Measurements from ENCODE around the gene DNER. TPM values are rescaled to one million over a fixed set of nuclear protein-coding genes. Genes with fewer than 3 reads are reported as not detected.

The DNER gene
- total RNA-seq, 4 donors from 2014 or later: 1.9 to 24.7 (median 4.9) TPM

DNA sequence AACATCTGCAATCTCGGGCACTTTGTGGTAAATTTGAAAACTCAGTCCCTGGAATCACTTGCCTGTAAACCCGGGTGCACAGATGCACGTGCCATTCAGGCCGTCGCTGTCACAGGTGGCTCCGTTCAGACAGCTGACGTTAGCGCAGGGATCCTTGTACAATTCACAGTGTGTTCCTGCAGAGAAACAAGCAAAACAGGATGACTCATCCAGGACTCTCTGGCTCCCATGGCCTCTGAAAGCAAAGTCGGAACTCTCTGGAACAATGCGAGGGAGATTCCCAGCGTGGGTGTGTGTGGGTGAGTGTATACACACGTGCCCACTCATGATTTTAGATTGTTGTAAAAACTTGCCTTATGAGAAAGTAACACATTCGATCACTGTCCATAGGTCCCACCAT is 307.2 kb downstream of the DNER start:
- H3K4me1 ChIP-seq: peaks cover 0 to 6% of the 10 kb centered on the region in 2 donors
- no peaks in the 10 kb centered on the region for H3K9me3 ChIP-seq
- TF ChIP-seq, protein P1, sequence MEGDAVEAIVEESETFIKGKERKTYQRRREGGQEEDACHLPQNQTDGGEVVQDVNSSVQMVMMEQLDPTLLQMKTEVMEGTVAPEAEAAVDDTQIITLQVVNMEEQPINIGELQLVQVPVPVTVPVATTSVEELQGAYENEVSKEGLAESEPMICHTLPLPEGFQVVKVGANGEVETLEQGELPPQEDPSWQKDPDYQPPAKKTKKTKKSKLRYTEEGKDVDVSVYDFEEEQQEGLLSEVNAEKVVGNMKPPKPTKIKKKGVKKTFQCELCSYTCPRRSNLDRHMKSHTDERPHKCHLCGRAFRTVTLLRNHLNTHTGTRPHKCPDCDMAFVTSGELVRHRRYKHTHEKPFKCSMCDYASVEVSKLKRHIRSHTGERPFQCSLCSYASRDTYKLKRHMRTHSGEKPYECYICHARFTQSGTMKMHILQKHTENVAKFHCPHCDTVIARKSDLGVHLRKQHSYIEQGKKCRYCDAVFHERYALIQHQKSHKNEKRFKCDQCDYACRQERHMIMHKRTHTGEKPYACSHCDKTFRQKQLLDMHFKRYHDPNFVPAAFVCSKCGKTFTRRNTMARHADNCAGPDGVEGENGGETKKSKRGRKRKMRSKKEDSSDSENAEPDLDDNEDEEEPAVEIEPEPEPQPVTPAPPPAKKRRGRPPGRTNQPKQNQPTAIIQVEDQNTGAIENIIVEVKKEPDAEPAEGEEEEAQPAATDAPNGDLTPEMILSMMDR (IDR thresholded peaks at IDR 0.05): no peak
- TF ChIP-seq POLR2A (IDR thresholded peaks at IDR 0.05): peak in 1 of 2 donors; percentile 16
- peak; percentile 83 to 92 for DNase-seq
- no peaks in the 10 kb centered on the region for H3K27me3 ChIP-seq
- H3K4me3 ChIP-seq: no peak overlapping the region
- intact Hi-C loops (cut with DNase I; ENCODE audit: low total_unique reads): no loop called here
- no peaks in the 10 kb centered on the region for H3K36me3 ChIP-seq
- H3K27ac ChIP-seq: peak overlapping the region; percentile 87 to 96

DNA sequence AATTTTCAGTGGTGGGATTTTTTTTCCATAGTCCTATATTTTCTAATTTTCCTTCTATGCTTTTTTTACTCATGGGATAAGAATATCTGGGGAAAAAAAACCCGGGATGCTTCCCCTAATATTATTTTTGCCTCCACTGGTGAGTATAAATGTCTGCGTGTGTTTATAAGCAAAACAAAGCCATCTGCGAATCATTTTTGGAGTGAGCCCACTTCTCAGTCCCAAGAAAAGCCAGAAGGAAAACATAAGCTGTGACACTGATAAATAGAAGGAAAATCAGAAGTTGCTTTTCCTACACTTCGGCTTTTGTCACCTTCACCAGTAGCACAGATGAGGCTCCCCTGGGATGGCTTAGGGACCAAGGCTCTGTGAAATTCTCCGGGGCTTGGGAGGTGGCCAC is 308.6 kb downstream of the DNER start:
- TF ChIP-seq, protein P1 (IDR thresholded peaks at IDR 0.05): no peak
- no peak for TF ChIP-seq POLR2A (IDR thresholded peaks at IDR 0.05)
- Histone ChIP-seq H3K4me3 (no peak overlapping the region), H3K36me3 (no peaks in the 10 kb centered on the region), H3K27me3 (no peaks in the 10 kb centered on the region), H3K27ac (peak overlapping the region; percentile 87 to 96), H3K9me3 (no peaks in the 10 kb centered on the region), H3K4me1 (peaks cover 0 to 6% of the 10 kb centered on the region in 2 donors)
- DNase-seq: no peak
- intact Hi-C loops (cut with DNase I; ENCODE audit: low total_unique reads): no loop called here

DNA sequence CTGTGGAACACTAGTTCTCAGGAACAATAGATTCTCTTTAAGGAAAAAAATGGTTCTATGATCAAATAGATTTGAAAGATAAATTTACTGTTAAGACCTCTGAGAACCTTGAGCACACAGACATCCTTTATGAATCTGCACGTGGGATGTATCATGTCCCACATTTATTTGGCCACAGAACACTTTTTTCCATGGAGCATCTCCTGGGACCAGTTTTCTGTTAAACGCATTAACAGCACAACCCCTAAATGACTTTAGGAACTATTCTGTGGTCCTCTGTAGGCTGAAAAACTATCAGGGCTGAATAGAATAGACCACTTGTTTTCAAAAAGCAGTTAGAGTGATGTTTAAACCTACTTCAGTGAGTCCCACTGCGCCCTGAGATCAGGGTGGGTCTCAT is 311.1 kb downstream of the DNER start:
- Histone ChIP-seq H3K4me1 (no peaks in the 10 kb centered on the region), H3K27ac (no peak overlapping the region), H3K9me3 (no peaks in the 10 kb centered on the region), H3K27me3 (no peaks in the 10 kb centered on the region), H3K4me3 (no peak overlapping the region), H3K36me3 (no peaks in the 10 kb centered on the region)
- intact Hi-C loops (cut with DNase I; ENCODE audit: low total_unique reads): no loop called here
- no peak for TF ChIP-seq POLR2A (IDR thresholded peaks at IDR 0.05)
- TF ChIP-seq, protein P1 (IDR thresholded peaks at IDR 0.05): no peak
- no peak for DNase-seq

DNA sequence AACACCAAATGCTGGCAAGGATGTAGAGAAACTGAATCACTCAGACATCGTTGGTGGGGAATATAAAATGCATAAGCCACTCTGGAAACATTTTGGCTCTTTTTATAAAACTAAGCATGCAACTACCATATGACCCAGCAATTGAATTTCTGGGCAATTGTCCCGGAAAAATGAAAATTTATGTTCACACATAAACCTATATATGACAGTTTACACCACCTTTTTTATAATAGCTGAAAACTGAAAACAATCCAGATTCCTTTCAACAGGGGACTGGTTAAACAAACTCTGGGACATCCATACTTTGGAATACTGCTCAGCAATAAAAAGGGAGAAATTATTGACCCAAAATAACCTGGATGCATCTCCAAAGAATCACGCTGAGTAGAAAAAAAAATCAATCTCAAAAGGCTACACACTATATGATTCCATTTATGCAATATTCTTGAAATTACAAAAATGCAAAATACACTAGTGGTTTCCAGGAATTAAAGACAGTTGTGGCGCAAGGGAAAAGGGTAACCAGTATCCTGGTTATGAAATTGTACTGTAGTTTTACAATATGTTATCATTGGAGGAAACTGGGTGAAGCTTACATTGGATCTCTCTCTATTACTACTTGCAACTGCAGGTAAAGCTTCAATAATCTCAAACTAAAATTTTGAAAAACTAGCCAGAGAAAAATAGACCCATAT is 313.0 kb downstream of the DNER start:
- H3K36me3 ChIP-seq: no peaks in the 10 kb centered on the region
- H3K9me3 ChIP-seq: no peaks in the 10 kb centered on the region
- H3K27ac ChIP-seq: no peak overlapping the region
- no peak for TF ChIP-seq POLR2A (IDR thresholded peaks at IDR 0.05)
- TF ChIP-seq, protein P1 (IDR thresholded peaks at IDR 0.05): no peak
- no peak overlapping the region for H3K4me3 ChIP-seq
- DNase-seq: no peak
- no peaks in the 10 kb centered on the region for H3K4me1 ChIP-seq
- no peaks in the 10 kb centered on the region for H3K27me3 ChIP-seq
- intact Hi-C loops (cut with DNase I; ENCODE audit: low total_unique reads): no loop called here

DNA sequence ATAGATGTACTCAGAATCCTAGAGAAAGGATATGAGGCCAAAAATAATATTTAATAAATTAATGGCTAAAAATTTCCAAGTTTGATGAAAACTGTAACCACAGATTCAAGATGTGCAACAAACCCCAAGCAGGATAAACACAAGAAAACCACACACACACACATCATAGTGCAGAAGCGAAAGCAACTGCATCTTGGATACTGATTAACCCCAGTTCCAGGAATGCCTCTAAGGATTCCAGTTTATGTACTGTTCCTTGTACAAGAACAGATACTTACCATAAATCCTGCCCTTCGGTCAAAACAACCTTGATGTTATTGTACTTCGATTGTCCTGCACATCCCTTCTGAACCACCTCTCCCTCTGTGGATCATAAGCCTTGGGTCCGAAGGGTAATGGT is 320.4 kb downstream of the DNER start:
- H3K9me3 ChIP-seq: no peaks in the 10 kb centered on the region
- no peak overlapping the region for H3K4me3 ChIP-seq
- TF ChIP-seq, protein P1 (IDR thresholded peaks at IDR 0.05): no peak
- no peak for TF ChIP-seq POLR2A (IDR thresholded peaks at IDR 0.05)
- intact Hi-C loops (cut with DNase I; ENCODE audit: low total_unique reads): no loop called here
- no peaks in the 10 kb centered on the region for H3K27me3 ChIP-seq
- H3K36me3 ChIP-seq: no peaks in the 10 kb centered on the region
- no peak overlapping the region for H3K27ac ChIP-seq
- DNase-seq: no peak
- H3K4me1 ChIP-seq: no peaks in the 10 kb centered on the region
